GM21447 (cell line): ENCODE measurements around the gene ACSF3.
"Not testable (repeated sequence)": the region's sequence is repeated elsewhere in the genome, so short reads cannot be mapped to it uniquely, and the experiment has no call there.

Source experiments
- ATAC-seq: cut with Tn5 transposase; IDR thresholded peaks from one replicate; pipeline ENCODE4 v1.9.1; 2021; ENCODE audit not compliant: unreplicated experiment

ACSF3 gene

GRCh38 chr16:89156740-89157645, 63.3 kb downstream of the ACSF3 start:
- ATAC-seq, result no peak

DNA sequence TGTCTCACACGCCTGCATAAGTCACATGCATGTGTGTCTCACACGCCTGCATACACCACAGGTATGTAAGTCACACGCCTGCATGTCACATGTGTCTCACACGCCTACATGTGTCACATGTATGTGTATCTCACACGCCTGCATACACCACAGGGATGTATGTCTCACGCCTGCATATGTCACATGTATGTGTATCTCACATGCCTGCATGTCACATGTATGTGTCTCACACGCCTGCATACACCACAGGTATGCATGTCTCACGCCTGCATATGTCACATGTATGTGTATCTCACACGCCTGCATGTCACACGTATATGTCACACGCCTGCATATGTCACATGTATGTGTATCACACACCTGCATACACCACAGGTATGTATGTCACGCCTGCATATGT, 64.1 kb downstream of the ACSF3 start:
- no peak for ATAC-seq

DNA sequence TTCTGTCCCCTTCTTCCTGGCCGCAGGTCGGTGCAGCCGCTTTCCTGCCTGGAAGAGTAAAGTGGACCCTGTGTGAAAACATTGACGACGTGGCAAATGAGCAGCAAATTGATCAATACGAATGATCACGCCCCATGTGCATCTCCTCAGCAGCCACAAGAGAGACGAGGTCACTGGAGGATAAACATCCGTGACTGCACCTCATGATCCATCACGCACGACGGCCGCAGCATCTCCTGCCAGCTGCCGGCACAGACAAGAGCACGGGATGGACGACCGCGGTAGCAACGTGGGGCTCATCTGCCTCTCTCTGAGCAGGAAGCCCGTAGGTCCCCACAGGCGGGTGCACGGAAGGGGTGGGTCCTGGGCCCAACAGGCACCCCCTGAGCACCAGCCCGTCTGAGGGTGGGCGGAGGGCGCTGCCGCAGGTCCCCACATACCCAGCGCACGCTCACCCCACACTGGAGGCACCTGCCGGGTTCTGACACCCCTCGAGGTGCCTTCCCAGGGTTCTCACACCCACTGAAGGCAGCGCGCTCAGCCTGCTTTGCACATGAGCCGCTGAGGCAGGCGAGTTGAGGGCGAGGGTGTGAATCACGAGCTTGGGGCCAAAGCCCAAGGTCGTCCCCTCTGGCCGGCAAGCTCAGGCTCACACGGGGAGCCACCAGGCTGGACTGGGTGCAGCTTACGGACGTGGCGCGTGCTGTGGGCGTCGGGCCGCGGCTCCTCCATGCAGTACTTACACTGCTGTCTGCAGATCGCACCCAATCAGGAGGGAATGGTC, 65.6 kb downstream of the ACSF3 start:
- no peak for ATAC-seq

GRCh38 chr16:89159850-89160354, 66.2 kb downstream of the ACSF3 start:
- no peak for ATAC-seq

DNA sequence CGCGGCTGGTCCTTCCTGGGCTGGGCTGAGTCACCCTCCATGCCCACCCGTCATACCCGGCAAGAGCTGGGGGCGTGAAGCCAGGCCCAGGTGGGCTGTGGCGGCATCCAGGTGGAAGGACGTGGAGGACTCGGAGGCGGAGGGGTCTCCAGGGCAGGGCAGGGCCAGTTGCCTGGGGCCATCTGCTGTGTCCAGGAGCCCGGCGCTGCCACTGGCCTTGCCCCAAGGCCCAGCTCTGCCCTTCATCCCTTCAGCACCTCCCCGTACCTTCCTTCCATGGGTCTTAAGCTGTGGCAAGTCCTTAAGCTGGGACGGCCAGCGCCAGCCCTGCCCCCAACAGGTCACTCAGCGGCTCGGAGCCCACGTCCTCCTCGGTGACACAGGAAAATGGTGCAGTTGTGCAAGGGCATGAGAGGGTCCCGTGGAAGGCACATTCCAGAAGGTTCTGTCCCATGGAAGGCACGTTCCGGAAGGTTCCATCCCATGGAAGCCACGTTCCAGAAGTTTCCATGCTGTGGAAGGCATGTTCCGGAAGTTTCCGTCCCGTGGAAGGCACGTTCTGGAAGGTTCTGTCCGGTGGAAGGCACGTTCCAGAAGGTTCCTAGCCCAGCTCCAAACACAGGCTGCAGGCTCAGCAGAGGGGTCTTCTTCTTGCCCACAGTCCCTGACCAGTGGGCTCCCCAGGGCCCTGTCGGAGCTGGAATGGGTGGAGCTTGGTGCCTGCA, 67.5 kb downstream of the ACSF3 start:
- no peak for ATAC-seq

- no peak for ATAC-seq
Measured at GRCh38 chr16:89161763-89162713, 68.4 kb downstream of the ACSF3 start.

DNA sequence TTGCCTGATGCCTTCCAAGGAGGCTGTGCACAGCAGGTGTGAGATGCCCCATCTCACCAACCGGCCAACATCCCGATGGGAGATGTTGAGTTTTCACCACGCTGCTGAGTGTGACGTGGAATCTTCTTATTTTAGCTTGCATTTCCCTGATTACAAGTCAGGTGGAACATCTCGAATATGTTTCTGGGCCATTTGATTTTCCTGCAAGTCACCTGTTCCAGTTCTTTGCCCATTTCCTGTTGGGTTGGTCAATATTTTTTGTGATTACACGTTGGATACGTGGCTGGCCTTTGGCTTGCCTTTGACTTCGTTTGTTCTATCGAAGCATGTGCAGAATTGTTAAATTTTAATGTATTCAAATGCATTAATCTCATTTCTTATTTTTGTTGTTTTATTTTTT, 69.6 kb downstream of the ACSF3 start:
- no peak for ATAC-seq

DNA sequence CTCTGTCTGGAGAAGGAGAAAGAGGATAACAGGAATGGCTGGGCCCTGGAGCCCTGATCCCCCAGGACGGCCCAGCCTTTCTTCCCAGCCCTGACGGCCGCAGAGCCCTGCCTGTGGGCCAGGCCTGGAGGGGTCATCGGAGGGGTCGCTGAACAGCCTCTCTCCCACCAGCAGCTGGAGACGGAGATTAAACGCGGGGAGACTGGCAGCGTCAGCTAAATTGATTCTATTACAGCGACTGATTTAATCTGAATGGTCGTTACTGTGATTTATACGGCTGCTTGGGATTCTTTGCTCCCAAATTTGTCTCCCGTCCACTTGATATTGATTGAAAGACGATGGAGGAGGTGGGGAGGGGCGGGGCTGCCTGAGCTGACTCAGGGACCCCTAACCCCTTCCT, 70.8 kb downstream of the ACSF3 start:
- no peak for ATAC-seq

DNA sequence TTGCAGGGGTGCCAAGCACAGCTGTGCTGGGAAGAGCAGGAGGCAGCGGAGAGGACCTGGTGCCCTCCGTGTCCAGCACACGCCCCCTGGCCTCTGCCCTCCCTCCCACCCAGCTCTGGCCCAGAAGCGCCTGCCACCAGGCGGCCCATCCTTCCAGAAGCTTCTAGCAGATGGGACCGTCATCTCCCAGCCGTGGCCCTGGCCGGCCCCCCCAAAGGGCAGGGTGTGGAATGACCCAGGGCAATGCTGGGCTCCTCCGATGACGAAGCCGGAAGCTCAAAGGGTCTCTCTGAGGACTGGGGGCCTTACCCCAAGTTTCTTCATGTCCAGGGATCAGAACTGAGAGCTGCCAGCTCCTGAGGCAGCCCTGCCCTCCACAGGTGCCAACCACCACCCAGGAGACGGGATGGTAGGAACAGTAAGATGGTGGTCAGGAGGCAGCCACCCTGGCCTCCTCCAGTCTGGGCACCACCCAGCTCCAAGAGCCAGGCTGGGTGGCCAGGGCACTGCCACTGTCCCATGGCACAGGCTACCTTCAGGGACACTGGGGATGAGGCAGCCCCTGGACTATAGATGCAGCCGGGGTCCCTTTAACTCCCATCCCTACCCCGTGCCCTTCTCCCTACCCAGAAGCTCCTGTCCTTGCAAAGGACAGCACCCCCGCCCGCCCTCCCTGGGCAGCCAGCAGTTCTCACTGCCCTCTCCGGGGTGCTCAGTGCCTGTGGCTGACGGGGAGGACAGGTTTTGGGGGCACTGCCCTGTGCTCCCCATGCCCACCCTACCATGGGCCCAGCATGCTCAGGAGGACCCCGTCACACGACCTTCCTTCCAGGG, 71.4 kb downstream of the ACSF3 start:
- no peak for ATAC-seq

DNA sequence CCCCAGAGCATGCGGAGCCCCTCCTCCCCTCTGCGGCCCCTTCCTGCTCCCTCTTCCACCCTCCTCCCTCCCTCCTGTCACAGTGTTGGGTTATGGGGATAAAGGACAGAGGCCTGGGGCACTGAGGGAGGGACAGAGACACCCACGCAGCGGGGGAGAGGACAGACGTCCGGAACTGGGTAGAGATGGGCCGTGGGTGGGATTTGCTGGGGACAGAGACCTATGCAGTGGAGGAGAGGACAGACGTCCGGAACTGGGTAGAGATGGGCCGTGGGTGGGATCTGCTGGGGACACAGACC, 72.0 kb downstream of the ACSF3 start:
- not testable (repeated sequence) for ATAC-seq

- ATAC-seq, result no peak
Measured at GRCh38 chr16:89166696-89167424, 73.2 kb downstream of the ACSF3 start.

GRCh38 chr16:89167425-89167941, 73.8 kb downstream of the ACSF3 start:
- no peak for ATAC-seq

- no peak for ATAC-seq
Measured at GRCh38 chr16:89168381-89169189, 74.9 kb downstream of the ACSF3 start.

DNA sequence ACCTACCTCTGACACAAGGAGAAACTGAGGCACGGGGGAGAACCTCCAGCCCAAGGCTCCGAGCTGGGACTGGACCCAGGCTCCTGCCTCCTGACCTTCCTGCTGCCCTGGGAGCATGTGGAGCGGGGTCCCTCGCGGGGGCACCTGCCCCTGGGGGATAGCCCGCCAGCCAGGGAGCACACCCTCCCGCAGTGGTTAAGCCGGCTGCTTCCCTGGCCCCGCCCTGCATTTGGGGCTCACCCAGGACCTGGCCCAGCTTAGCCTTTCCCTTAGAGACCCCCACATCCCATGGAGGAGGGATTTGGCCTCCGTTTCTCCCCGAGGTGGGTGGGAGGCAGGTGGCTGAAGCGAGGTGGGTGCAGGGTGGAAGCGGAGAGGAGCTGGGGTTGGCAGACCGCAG, 76.1 kb downstream of the ACSF3 start:
- ATAC-seq, result no peak

- no peak for ATAC-seq
Measured at GRCh38 chr16:89170346-89171215, 76.9 kb downstream of the ACSF3 start.

- ATAC-seq, result peak; percentile 63
Measured at GRCh38 chr16:89171216-89172170, 77.8 kb downstream of the ACSF3 start, which contains the start of gene CDH15. Gene CDH15 (plus strand): TSS chr16:89171748. CDS start chr16:89171832, 84 bp downstream.
